Activated CD8-positive, alpha-beta memory T cell treated with anti-CD3 and anti-CD28 coated beads, Interleukin-2, amount 50 U/mL, for 4 hours (primary cell): ENCODE measurements around the gene SLC28A1.
"Not testable (repeated sequence)": the region's sequence is repeated elsewhere in the genome, so short reads cannot be mapped to it uniquely, and the experiment has no call there.

Experiments used
- DNase-seq: peaks from one replicate; pipeline ENCODE4 v3.0.0-alpha.2; 2020

Gene SLC28A1

DNA sequence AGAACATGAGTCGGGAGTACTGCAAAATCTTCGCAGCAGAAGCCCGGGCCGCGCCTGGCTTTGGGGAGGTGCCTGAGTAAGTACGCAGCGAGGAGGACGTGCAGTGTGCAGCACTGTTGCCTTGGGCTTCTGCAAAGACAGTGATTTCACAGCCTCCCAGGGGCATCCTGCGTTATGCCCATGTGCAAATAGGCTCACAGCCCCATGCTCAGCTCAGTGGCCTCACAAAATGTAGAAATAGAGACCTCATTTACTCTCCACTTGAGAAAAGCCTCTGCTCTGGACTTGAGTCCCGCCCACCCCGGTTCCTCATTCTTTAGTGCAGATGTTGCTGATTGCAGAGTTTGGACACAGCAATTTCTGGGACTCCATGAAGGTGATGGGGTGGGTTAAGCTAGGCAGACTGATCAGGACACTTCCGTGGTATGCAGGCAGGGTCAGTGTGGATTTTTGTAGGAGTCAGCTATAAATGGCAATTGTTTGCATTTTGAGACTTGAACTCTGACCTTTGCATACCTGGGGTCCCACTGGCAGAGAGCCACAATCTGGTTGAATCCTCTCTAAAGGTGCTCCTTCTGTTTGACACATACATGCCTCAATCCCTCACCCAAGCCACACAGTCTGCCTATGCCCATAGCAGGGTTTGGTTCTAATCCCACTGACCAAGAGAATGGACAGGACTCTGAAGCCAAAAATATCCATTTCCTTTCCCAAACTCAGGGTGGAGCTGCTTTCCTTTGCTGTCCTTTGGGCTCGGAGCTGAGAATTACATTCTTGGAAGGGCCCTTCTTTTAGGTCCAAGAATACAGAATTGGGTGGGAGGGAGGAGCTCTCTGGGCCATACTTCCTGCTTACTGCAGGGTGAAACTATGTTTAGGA, 20.7 kb upstream of the SLC28A1 start:
- no peak for DNase-seq

GRCh38 chr15:84864444-84864795, 20.0 kb upstream of the SLC28A1 start:
- DNase-seq = no peak

GRCh38 chr15:84865074-84865569, 19.3 kb upstream of the SLC28A1 start:
- DNase-seq = no peak

GRCh38 chr15:84868037-84868880, 16.2 kb upstream of the SLC28A1 start:
- no peak for DNase-seq

- DNase-seq = no peak
Measured at GRCh38 chr15:84869510-84869909, 15.0 kb upstream of the SLC28A1 start.

DNA sequence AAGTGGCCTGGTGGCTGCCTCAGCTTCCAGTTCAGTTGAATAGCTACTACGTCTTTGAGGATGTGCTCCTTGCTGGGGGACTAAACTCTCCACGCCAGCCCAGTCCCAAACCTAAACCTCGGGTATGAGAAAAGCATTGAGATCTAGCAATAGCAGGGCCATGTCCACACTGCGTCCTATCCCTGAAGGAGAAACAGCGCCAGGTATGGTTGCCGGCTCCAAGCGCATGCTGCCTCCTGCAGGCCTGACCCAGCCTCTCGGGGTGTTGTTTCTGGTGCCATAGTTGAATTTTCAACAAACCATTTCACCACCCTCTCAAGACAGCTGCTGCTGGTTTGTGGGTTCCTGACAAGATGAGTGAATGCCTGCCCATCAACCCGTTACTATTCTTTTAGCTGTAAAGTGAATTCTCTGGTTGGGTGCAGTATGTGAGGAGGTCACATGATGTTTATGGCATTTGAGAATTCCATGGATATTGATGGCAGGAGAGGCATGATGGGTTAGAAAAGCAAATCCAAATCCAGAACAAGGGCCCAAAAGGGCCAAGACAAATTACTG, 13.0 kb upstream of the SLC28A1 start:
- DNase-seq = no peak

- DNase-seq = no peak
Measured at GRCh38 chr15:84872009-84872910, 12.2 kb upstream of the SLC28A1 start.

DNA sequence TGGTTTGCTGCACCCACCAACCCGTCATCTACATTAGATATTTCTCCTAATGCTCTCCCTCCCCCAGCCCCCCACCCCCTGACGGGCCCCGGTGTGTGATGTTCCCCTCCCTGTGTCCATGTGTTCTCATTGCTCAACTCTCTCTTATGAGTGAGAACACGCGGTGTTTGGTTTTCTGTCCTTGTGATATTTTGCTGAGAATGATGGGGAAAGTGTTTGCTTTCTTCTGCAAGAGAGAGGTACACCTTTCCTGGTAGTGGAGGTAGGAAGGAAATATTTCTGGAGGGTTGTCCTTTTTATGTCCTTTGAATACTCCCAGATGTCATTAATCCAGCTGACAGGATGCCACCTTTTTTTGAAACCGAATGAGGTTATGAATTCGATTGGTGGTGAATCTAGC, 10.5 kb upstream of the SLC28A1 start:
- no peak for DNase-seq

DNA sequence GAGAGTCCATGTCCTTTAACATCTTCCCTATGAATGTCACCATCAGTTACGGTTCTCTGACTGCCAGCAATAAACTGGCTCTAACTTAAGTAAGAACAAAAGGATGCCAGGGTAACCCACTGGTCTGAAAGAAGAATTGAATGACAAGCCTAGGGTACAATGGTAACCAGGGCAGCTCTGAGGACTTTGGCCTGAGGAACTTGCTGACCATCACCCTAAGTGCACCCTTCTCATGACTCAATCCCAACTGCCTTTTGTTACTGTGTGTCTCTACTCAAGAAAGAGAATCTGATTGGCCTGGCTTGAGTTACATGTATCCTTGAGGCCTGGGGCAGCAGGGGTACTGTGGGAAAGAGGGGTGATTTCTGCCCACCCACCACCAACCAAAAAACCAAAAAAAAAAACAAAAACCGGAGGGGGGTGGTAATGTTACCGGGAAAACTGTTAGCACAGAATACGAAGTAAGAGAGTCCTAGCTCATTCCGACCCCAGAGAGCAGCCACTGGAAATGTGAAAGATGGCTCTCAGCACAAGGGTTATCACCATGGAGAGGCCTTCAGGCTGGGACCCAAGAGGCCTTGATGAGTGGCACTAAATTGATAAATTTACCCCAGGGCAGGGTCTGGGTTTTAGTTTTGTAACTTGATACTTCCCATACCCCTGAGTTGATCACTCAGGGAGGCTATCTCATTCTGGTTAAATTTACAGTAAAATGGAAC, 9.3 kb upstream of the SLC28A1 start:
- no peak for DNase-seq

- DNase-seq = no peak
Measured at GRCh38 chr15:84876269-84876668, 8.2 kb upstream of the SLC28A1 start.

DNA sequence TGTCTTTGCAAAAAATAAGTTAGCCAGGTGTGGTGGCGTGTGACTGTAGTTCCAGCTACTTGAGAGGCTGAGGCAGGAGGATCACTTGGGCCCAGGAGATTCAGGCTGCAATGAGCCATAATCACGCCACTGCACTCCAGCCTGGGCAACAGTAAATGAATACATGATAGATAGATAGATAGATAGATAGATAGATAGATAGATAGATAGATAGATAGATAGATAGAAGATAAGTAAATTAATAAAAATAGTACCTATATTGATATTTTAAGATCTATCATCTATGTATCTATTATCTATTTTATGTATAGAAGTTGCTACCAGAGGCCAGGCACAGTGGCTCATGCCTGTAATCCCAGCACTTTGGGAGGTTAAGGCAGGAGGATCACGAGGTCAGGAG, 6.8 kb upstream of the SLC28A1 start:
- not testable (repeated sequence) for DNase-seq

- DNase-seq = peak; percentile 51
Measured at GRCh38 chr15:84878504-84878903, 6.0 kb upstream of the SLC28A1 start.

DNA sequence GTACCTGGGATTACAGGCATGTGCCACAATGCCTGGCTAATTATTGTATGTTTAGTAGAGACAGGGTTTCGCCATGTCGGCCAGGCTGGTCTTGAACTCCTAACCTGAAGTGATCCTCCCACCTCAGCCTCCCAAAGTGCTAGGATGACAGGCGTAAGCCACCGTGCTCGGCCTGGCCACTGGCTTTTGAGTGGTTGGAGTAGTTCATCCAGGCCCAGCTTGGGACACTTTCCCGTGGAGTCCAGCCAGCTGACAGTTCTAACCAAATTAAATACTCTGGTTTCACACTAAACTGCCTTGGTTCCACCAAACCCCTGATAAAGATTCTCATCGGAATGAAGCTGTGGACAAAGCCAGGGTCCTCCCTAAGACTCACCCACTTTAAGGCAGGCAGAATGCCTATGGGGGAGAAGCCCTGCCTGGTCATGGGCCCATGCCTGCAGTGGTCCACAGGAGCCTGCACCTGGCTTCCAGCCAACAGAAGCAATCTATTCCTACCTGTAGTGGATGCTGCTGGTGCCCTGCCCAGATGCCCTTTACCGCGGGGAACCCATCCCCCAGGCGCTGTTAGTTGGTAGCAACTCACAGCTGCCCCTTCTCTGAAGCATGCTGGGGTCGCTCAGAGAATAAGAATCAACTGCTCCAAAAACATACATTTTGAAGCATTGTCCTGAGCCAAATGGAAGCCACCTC, 5.2 kb upstream of the SLC28A1 start:
- no peak for DNase-seq

DNA sequence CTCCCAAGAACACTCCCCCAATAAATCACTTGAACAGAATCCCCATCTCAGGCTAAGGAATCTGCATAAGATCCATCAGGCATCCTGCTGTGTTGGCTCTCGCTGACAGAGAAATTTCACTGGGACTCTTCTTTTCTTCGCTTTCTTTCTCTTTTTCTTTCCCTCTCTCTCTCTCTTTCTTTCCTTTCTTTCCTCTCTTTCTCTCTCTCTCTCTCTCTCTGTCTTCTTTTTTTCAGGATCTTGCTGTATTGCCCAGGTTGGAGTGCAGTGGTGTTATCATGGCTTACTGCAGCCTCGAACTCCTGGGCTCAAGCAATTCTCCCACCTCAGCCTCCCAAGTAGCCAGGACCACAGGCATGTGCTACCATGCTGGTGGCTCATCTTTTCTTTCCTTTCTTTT, 4.5 kb upstream of the SLC28A1 start:
- no peak for DNase-seq

- DNase-seq = no peak
Measured at GRCh38 chr15:84880822-84881519, 3.5 kb upstream of the SLC28A1 start.

DNA sequence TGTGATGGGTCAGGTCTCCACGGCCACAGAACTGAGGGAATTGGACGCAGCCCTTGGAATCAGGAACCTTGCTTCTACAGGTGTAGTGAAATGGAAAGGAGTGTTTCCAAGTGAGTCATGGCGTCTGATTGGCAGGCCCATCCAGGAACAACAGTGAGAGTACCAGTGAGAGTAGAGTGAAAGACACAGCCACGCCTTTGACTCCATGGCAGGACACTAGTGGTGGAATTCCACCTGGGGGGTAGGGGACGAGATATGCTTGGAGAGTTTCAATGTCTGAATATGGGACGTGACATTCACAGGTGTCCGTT, 3.0 kb upstream of the SLC28A1 start:
- no peak for DNase-seq

DNA sequence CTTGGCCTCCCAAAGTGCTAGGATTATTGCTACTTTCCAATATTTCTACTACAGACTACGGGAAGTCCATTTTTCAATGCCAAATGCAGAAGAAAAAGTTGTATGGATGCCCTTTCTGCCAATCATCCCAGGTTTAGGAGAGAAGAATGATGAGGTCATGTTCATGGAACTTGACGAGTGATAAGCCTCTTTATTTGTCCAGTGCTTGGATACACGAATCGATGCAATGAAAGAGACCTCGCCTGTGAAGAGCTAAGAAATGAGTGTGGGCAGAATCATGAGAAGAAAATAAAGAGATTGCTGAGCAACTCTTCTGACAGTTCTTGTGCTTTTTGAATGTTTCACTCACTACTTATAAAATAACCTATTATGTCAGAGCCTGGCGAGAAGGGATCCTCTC, 996 bp upstream of the SLC28A1 start:
- no peak for DNase-seq

DNA sequence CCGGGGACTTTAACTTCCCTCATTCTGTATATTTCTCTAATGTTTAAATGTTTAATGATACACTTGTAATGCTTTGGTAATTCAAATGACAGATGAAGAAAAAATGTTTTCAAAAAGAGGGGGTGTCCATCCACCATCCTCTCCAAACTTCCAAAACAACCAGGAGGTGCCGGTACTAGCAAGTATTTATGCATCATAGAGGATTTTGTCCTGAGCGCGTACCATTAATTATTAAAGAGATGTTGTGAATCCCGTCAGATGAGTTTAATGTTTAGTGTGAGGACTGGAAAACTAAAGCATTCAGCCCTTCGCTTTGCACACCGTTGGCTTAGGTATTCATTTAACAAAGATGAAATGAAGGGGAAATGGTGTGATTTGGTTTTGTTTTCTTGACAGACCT, 1.3 kb downstream of the SLC28A1 start:
- DNase-seq = no peak

DNA sequence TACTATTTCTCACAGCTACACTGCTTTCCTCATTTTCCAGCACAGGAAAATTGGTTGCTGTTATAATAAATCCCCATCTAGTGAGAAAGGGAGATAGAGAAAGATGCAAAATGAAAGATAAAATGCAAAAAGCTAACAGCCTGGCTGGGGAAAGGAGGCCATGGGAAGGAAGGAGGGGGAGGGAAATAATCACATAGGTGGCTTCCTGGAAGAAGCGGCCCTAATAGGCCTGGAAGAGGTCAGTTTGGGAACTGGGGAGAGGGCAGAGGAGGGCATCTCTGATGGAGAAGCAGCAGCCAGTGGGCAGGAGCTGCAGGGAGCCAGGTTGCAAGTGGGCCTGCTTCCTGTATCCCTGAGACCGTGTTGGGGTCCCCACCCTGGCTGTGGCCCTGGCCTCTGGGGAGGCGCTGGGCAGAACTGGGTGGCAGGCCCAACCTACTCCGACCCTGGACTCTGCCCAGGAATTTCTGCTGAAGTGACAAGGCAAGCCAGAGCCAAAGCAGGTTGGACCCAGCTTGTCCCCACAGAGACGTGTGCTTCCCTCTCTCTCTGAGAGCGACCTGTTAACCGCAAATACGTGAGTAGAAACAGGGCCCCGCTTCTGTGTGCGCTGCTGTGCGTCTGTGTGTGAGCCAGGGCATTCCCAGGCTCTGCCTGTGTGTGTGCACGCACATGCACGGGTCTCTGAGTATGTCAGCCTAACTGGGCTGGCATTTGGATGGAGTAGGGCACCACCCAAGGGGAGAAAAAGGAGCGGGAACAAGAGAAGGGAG, 1.9 kb downstream of the SLC28A1 start:
- DNase-seq = no peak

- no peak for DNase-seq
Measured at GRCh38 chr15:84886984-84887299, 2.5 kb downstream of the SLC28A1 start.
